CD4-positive, alpha-beta T cell treated with Interferon alpha-2 for 1 hour (primary cell): ENCODE data around the gene PSPH.
"Not testable (repeated sequence)": the region's sequence is repeated elsewhere in the genome, so short reads cannot be mapped to it uniquely, and the experiment has no call there.

Experiments
- DNase-seq, 2 donors: peaks; one replicate each; pipeline ENCODE4 v3.0.0-alpha.2; 2020 to 2022

The PSPH gene

GRCh38 chr7:56051339-56052191 lies at the start of gene PSPH, which contains the start of gene CCT6A:
Gene PSPH, minus strand, starts transcription at chr7:56051444. Its CDS starts 30,232 bp downstream, at chr7:56021212.
Gene CCT6A, plus strand, starts transcription at chr7:56051765. Its CDS starts 84 bp downstream, at chr7:56051849.
- DNase-seq, result peak; percentile 83 to 89

GRCh38 chr7:56099653-56100052 lies 48.4 kb upstream of the PSPH start:
- no peak for DNase-seq

GRCh38 chr7:56098187-56099008 lies 47.2 kb upstream of the PSPH start:
- not testable (repeated sequence) for DNase-seq

- no peak for DNase-seq
These were observed 46.5 kb upstream of the PSPH start for GRCh38 chr7:56097700-56098099.

GRCh38 chr7:56092789-56093531 lies 41.7 kb upstream of the PSPH start, which contains the start of gene PHKG1:
Gene PHKG1, minus strand, starts transcription at chr7:56092952. Its CDS starts 4,011 bp downstream, at chr7:56088941.
- DNase-seq, result no peak

- not testable (repeated sequence) for DNase-seq
These were observed 41.1 kb upstream of the PSPH start for GRCh38 chr7:56092388-56092787.

GRCh38 chr7:56091591-56091990 lies 40.3 kb upstream of the PSPH start:
- DNase-seq, result no peak

GRCh38 chr7:56087445-56087844 lies 36.2 kb upstream of the PSPH start:
- DNase-seq, result no peak

- DNase-seq, result no peak
These were observed 35.5 kb upstream of the PSPH start for GRCh38 chr7:56086761-56087160.

GRCh38 chr7:56083150-56083785 lies 32.0 kb upstream of the PSPH start:
- no peak for DNase-seq

GRCh38 chr7:56081626-56082340 lies 30.5 kb upstream of the PSPH start:
- no peak for DNase-seq

GRCh38 chr7:56080726-56081435 lies 29.6 kb upstream of the PSPH start:
- not testable (repeated sequence) for DNase-seq

- DNase-seq, result no peak
These were observed 28.4 kb upstream of the PSPH start for GRCh38 chr7:56079450-56080185.

GRCh38 chr7:56078196-56078595 lies 27.0 kb upstream of the PSPH start:
- no peak for DNase-seq

- DNase-seq, result no peak
These were observed 26.4 kb upstream of the PSPH start for GRCh38 chr7:56077681-56078080.

- DNase-seq, result peak; percentile 66 to 78
These were observed 23.1 kb upstream of the PSPH start for GRCh38 chr7:56074371-56074791.

GRCh38 chr7:56066376-56066775 lies 15.1 kb upstream of the PSPH start:
- DNase-seq, result not testable (repeated sequence)

GRCh38 chr7:56063882-56064625 lies 12.8 kb upstream of the PSPH start, which contains the start of gene SUMF2:
Gene SUMF2, plus strand, starts transcription at chr7:56064286. Its CDS starts 26 bp downstream, at chr7:56064312.
- peak; percentile 88 to 90 for DNase-seq

- no peak for DNase-seq
These were observed 12.2 kb upstream of the PSPH start for GRCh38 chr7:56063500-56063881.
